Breast epithelium (tissue), 4 donors: ENCODE data around the gene PCMTD2. TPM values are rescaled to one million over a fixed set of nuclear protein-coding genes. Genes with fewer than 3 reads are reported as not detected.

Experiments used
- DNase-seq, 2 donors: peaks; one replicate each; pipeline ENCODE4 v3.0.0-alpha.2; 2019; ENCODE audit warnings: low spot score in 2 of 2
- H3K27ac ChIP-seq, 2 donors: fragments of 200-600 bp; sonication (generic) in 1 of 2; one replicate each; pipeline ENCODE4 v1.5.1; 2016 to 2019; ENCODE audit warnings: mild to moderate bottlenecking in 1 of 2
- H3K27me3 ChIP-seq, 2 donors: fragments of 200-600 bp; sonication (generic) in 1 of 2; one replicate each; pipeline versions ENCODE4 v1.5.1 to v1.6.0; 2017 to 2019; ENCODE audit warnings: control low read depth in 1 of 2, mild to moderate bottlenecking in 1 of 2
- H3K36me3 ChIP-seq: fragments of 200-600 bp; one replicate; pipeline ENCODE4 v1.5.1; 2019
- H3K4me1 ChIP-seq, 2 donors: fragments of 200-600 bp; sonication (generic); one replicate each; pipeline ENCODE4 v1.5.1; 2016 to 2019; ENCODE audit warnings: control low read depth in 1 of 2
- H3K4me3 ChIP-seq, 3 donors: fragments of 200-600 bp; sonication (generic); 1 replicate in 2 of 3; 2 replicates in 1 of 3; pipeline ENCODE4 v1.5.1; 2016 to 2019; ENCODE audit warnings: mild to moderate bottlenecking in 3 of 3, moderate library complexity in 2 of 3
- H3K9me3 ChIP-seq, 2 donors: fragments of 200-600 bp; sonication (generic) in 1 of 2; one replicate each; pipeline ENCODE4 v1.5.1; 2016 to 2019; ENCODE audit warnings: control low read depth in 1 of 2
- CTCF ChIP-seq, 3 donors: fragments of 450-650 bp; IDR thresholded peaks; one replicate each; pipeline ENCODE4 v1.5.1; 2016 to 2017; ENCODE audit warnings: antibody characterized with exemption in 3 of 3, mild to moderate bottlenecking in 3 of 3, moderate library complexity in 3 of 3
- POLR2A ChIP-seq: fragments of 450-650 bp; IDR thresholded peaks from one replicate; pipeline ENCODE4 v1.6.1; 2016; ENCODE audit warnings: antibody characterized with exemption, mild to moderate bottlenecking, moderate library complexity
- POLR2AphosphoS5 ChIP-seq, 3 donors: sonication (generic); formaldehyde crosslinking; IDR thresholded peaks; one replicate each; pipeline ENCODE4 v1.6.1; 2017; ENCODE audit warnings: antibody characterized with exemption in 3 of 3
- intact Hi-C: fragments of 100-400 bp; cut with DNase I; formaldehyde crosslinking; loops from one replicate; pipeline ENCODE4 v1.15.1; 2023; ENCODE audit warnings: low total_unique reads
- total RNA-seq, 3 donors: library from RNA; depleted of rRNA; stranded (reverse); fragments of >200 nt; gene quantifications; one replicate each; pipeline ENCODE4 v1.1.0, GENCODE V29; 2016

Gene PCMTD2
- total RNA-seq, 3 donors from 2014 or later, result 73.7 to 119 (median 77.6) TPM

- Histone ChIP-seq H3K27ac (no peak overlapping the region), H3K9me3 (no peaks in the 10 kb centered on the region), H3K36me3 (no peaks in the 10 kb centered on the region), H3K27me3 (no peaks in the 10 kb centered on the region), H3K4me1 (no peaks in the 10 kb centered on the region), H3K4me3 (no peak overlapping the region)
- no peak for TF ChIP-seq POLR2A
- TF ChIP-seq POLR2AphosphoS5 (IDR thresholded peaks at IDR 0.05), result no peak
- no peak for TF ChIP-seq CTCF (IDR thresholded peaks at IDR 0.05)
- no peak for DNase-seq
- intact Hi-C loops, result no loop called here
Measured at GRCh38 chr20:64276817-64277216, 21.3 kb downstream of the PCMTD2 start.

GRCh38 chr20:64277571-64278316 is 22.2 kb downstream of the PCMTD2 start:
- Histone ChIP-seq H3K27ac (no peak overlapping the region), H3K9me3 (no peaks in the 10 kb centered on the region), H3K36me3 (no peaks in the 10 kb centered on the region), H3K27me3 (no peaks in the 10 kb centered on the region), H3K4me3 (no peak overlapping the region), H3K4me1 (no peaks in the 10 kb centered on the region)
- no peak for TF ChIP-seq POLR2A
- DNase-seq, result no peak
- intact Hi-C loops, result no loop called here

GRCh38 chr20:64278317-64278681 is 22.8 kb downstream of the PCMTD2 start:
- Histone ChIP-seq H3K27ac (no peak overlapping the region), H3K4me1 (no peaks in the 10 kb centered on the region), H3K27me3 (no peaks in the 10 kb centered on the region), H3K36me3 (no peaks in the 10 kb centered on the region), H3K9me3 (no peaks in the 10 kb centered on the region), H3K4me3 (no peak overlapping the region)
- TF ChIP-seq POLR2AphosphoS5 (IDR thresholded peaks at IDR 0.05) (no peak), CTCF (IDR thresholded peaks at IDR 0.05) (no peak), POLR2A (no peak)
- DNase-seq, result no peak
- intact Hi-C loops, result no loop called here

GRCh38 chr20:64279826-64280459 is 24.4 kb downstream of the PCMTD2 start:
- H3K27ac ChIP-seq, result no peak overlapping the region

GRCh38 chr20:64280460-64280843 is 24.9 kb downstream of the PCMTD2 start:
- intact Hi-C loops, result no loop called here
- no peaks in the 10 kb centered on the region for H3K4me1 ChIP-seq
- H3K27me3 ChIP-seq, result no peaks in the 10 kb centered on the region
- TF ChIP-seq POLR2AphosphoS5 (IDR thresholded peaks at IDR 0.05), result no peak
- TF ChIP-seq CTCF (IDR thresholded peaks at IDR 0.05), result no peak
- TF ChIP-seq POLR2A, result no peak
- H3K4me3 ChIP-seq, result no peak overlapping the region
- no peak for DNase-seq
- H3K27ac ChIP-seq, result no peak overlapping the region
- no peaks in the 10 kb centered on the region for H3K9me3 ChIP-seq
- no peaks in the 10 kb centered on the region for H3K36me3 ChIP-seq

More at GRCh38 chr20:64279826-64280459, 24.4 kb downstream of the PCMTD2 start:
- H3K4me1 ChIP-seq, result no peaks in the 10 kb centered on the region
- H3K36me3 ChIP-seq, result no peaks in the 10 kb centered on the region
- no peak for TF ChIP-seq POLR2A
- no peak for TF ChIP-seq CTCF (IDR thresholded peaks at IDR 0.05)
- TF ChIP-seq POLR2AphosphoS5 (IDR thresholded peaks at IDR 0.05), result no peak
- H3K27me3 ChIP-seq, result no peaks in the 10 kb centered on the region
- no peak for DNase-seq
- H3K9me3 ChIP-seq, result no peaks in the 10 kb centered on the region
- no peak overlapping the region for H3K4me3 ChIP-seq
- intact Hi-C loops, result no loop called here
